ENCODE data around the gene RAB11B.
A peak's percentile ranks its signal among the peaks of the same experiment; 100 is the strongest.
"Not testable (repeated sequence)": the region's sequence is repeated elsewhere in the genome, so short reads cannot be mapped to it uniquely, and the experiment has no call there.

Gene RAB11B

GRCh38 chr19:8389891-8390616 is at the start of gene RAB11B:
RAB11B (plus strand) TSS chr19:8390360; CDS start chr19:8390417, 57 bp downstream.
- peak within 1 kb of the TSS; percentile 75 for H3K4me3 ChIP-seq (ENCODE audit: low read depth, low read length)
- TF ChIP-seq CTCF (IDR thresholded peaks at IDR 0.05; ENCODE audit: borderline replicate concordance, insufficient read depth, low read depth, low read length): no peak

GRCh38 chr19:8341504-8341903 is 48.7 kb upstream of the RAB11B start:
- not testable (repeated sequence) for H3K4me3 ChIP-seq (ENCODE audit: low read depth, low read length)

- no peak for TF ChIP-seq CTCF (IDR thresholded peaks at IDR 0.05; ENCODE audit: borderline replicate concordance, insufficient read depth, low read depth, low read length)
- H3K4me3 ChIP-seq (ENCODE audit: low read depth, low read length): no peak overlapping the region
Measured at GRCh38 chr19:8342316-8342683, 47.9 kb upstream of the RAB11B start.

GRCh38 chr19:8342684-8343482 is 47.3 kb upstream of the RAB11B start, which contains the start of gene KANK3:
KANK3 (minus strand) TSS chr19:8343262; CDS start chr19:8337828, 5,434 bp downstream.
- H3K4me3 ChIP-seq (ENCODE audit: low read depth, low read length): peak within 1 kb of the TSS; percentile 26
- no peak for TF ChIP-seq CTCF (IDR thresholded peaks at IDR 0.05; ENCODE audit: borderline replicate concordance, insufficient read depth, low read depth, low read length)

GRCh38 chr19:8343483-8343844 is 46.7 kb upstream of the RAB11B start:
- H3K4me3 ChIP-seq (ENCODE audit: low read depth, low read length): peak overlapping the region; percentile 26
- TF ChIP-seq CTCF (IDR thresholded peaks at IDR 0.05; ENCODE audit: borderline replicate concordance, insufficient read depth, low read depth, low read length): no peak

- H3K4me3 ChIP-seq (ENCODE audit: low read depth, low read length): not testable (repeated sequence)
Measured at GRCh38 chr19:8349629-8350372, 40.4 kb upstream of the RAB11B start.

GRCh38 chr19:8352134-8352827 is 37.9 kb upstream of the RAB11B start:
- TF ChIP-seq CTCF (IDR thresholded peaks at IDR 0.05; ENCODE audit: borderline replicate concordance, insufficient read depth, low read depth, low read length): no peak
- H3K4me3 ChIP-seq (ENCODE audit: low read depth, low read length): no peak overlapping the region

- not testable (repeated sequence) for H3K4me3 ChIP-seq (ENCODE audit: low read depth, low read length)
Measured at GRCh38 chr19:8352845-8353244, 37.3 kb upstream of the RAB11B start.

Data from GM12875 (cell line).